Measurements from ENCODE around the gene CD44.

The CD44 gene

DNA sequence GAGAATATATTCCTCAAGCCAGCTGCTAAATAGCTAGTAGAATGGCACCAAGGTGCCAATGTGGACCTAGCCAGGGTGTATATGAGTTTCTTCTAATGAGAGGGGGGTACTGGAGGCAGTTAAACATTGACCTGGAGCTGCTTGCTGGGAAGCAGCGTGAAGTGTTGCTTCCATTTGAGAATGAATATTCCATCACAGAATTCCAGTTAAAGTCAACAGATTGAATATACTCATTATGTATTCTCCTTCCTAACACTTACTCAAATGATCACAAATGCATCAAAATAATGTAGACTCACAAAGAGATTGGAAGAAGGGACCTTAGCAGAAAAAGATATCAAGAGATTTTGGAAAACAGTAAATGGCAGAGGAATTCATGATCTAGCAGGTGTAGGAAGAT lies 102.1 kb downstream of the CD44 start:
- no peak for DNase-seq

DNA sequence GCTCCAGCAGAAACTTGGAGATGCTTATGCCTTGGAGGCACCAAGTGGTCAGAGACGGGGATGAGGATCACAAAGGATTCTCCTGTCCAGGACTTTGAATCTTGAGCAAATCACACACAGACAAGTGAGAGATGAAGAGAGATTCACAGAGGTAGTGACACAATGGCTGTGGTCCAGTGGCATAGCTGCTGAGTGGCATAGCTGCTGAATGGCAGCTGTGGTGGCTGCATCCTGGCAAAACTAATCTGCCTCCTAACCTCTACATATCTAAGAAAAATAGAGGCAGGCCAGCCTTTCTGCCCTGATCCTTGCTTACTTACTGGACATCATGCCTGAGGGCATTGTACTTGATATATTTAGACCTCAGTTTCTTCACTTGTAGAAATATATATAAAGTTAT lies 102.6 kb downstream of the CD44 start:
- no peak for DNase-seq

DNA sequence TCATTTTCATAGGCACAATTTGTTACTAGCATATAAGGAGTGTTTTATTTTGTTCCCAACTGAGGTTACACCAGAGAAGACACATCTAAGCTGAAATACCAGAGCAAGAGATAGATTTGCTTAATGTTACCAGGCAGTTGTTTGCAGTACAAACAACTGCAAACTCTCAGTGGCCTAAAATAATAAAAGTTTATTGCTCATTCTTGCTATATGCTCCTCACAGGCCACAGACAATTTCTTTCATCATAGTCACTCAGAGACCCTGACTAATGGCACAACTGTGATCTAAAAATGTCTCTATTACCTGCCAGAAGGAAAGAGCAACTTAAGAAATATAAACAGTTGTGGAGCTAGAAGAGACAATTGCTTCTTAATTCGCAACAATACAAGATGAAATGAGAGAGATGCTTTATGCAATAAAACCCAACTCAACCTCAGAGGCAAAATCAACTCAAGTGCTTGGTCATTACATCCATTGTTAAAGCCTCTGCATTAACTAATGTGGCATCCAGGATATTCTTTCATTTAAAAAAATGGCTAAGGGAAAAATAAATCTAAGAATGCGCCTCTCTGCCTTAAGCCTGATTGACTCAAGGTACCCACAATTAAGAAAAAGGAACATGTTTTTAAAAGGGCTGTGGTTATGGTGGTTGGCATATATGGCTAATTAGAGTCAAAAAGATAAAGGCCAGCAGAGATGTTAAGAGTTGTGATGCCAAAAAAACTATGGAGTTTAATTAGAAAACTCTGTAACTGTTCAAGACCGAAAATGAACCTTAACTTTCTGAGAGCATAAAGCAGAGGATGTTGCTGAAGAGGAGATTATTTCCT lies 103.7 kb downstream of the CD44 start:
- no peak for DNase-seq

DNA sequence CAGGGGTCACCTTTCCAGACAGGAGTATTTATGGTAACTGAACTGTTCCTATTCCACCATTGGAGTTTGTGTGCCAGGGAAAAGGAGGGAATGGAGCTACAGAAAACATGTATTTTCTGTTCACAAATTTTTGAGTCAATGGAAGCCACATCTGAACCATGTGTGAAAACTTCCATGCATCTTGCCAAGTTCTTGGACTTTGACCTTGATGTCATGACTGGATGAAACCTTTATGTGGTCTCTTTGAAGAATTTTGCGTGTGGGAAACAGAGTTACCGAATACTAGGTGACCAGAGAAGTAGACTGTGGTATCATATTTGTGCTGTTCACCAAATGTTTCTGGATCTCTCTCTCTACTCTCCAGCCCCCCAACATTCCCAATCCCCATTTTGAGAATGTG lies 104.8 kb downstream of the CD44 start:
- DNase-seq, result no peak

DNA sequence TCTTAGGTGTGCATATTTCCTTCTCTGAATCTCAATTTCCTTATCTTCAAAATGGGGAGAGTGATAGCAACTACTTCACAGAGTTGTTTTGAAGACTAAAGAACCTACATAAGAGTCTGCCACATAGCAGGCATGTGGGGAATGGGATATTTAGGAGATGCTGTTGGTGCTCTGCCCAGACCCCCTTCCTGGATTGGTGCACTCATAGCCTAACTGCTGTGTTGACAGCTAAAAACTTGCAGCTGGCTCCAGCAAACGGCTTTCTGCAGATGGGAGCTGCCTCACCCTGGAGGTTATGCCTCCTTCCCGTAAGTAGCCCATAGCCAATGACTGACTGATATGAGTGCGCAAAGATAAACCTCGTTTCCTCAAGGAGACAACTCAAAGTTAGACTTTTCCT lies 106.1 kb downstream of the CD44 start:
- DNase-seq, result no peak

DNA sequence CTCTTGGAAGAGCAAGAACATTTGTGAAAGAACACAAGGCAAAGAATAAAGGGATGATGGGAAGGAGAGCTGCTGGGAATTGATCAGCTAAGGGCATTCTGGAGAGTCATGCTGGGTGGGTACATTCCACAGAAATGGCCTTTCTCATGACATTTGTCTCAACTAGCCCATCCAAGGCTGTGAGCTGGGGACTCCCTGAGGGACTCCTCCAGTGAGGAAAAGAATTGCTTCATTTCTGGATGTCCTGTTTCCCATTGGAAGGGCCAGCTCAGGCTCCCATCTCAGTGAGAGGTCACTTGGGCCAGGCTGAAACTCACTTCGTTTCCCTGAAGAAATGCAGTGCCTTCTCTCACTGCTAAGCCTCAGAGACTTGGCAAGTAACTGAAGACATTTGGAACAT lies 106.8 kb downstream of the CD44 start:
- no peak for DNase-seq

DNA sequence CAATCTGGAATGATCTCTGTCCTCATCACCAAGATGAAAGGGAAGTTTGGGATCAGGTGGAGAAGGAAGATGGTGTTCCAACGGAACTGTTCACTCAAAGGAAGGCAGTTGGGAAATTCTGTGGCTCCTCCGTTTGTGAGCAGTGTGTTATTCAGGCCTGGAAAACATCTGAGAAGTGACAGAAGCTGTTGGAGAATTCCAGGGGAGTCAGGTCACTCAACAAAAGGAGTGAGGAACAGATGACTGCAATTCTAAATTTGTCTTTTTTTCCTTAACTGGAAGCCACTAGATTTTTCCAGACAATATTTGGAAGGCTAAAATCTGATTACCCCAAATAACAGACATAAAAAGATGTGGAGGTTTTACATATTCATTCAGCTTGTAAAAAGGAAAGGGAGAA lies 107.8 kb downstream of the CD44 start:
- DNase-seq, result no peak

DNA sequence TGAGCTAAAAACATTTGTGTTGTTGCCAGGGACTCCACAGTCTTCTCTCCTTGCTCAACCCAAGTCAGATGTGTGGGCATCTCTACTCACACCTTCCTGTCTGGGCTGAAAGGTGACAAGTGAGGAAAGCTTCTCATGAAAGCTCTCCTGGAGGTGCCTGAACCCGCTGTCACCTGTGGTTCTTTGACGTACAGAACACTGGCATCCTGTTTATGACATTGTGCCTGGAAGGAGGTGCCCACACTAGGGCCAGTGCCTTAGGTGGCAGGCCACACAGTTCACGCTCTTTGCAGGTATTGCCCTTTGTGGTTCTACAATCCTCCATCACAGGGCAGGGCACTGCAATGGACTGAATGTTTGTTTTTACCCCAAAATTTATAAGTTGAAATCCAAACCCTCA lies 108.5 kb downstream of the CD44 start:
- peak in 2 of 4 experiments; percentile 26 to 47 for DNase-seq

DNA sequence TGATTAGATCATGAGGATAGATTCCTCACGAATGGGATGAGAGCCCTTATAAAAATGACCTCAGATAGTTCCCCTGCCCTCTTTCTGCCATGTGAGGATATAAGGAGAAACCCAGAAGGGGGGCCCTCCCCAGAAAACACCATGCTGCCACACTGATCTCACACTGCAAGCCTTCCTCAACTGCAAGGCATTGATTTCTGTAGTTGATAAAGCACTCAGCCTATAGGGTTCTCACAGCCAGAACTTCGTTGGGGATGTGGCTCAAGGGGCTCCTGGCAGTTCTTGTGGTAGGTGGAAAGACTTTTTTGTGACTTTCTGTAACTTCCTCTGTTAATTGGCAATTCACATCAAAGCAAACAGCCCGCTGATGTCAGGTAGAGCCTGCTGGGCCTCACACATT lies 108.9 kb downstream of the CD44 start:
- no peak for DNase-seq

DNA sequence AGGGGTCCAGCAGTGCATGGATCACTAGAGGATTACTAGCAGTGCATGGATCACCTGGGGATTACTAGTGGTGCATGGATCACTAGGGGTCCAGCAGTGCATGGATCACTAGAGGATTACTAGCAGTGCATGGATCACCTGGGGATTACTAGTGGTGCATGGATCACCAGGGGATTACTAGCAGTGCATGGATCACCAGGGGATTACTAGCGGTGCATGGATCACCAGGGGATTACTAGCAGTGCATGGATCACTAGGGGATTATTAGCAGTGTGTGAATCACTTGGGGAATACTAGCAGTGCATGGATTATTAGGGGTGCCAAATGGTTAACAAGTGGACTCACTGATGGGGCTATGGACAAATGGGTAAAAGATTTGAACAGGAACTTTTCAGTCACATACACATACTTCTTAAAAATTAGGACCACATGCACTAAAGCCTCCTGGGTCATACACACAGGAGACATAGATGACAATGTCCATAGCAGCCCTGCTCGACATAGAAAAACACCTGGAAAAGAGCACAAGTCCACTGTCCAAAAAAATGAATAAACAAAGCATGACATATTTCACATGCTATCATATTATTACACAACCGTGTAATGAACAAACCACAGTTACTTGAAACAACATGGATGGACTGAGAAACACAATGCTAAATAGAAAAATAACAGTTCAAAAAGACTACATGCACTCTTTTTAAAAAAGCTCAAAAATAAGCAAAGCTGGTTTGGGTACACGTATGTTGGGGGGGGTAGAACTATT lies 109.8 kb downstream of the CD44 start:
- no peak for DNase-seq

DNA sequence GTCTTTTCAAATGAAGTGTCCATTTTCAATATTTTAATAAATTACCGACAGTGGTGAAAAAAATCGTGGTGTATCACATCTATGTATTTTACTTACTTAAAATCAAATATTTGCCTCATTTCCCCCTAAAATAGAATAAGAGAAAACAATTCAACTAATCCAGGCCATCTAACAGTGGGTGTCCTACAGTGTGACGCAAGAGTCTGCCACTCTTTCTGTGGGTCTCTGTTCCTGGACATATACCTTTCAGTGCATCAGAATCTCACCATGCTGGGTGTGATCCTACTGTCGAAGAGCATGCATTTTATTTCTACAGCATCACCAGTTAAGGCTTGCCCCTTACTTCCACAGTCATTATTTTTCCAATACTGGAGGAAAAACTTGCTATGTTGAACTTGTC lies 111.2 kb downstream of the CD44 start:
- DNase-seq, result no peak

DNA sequence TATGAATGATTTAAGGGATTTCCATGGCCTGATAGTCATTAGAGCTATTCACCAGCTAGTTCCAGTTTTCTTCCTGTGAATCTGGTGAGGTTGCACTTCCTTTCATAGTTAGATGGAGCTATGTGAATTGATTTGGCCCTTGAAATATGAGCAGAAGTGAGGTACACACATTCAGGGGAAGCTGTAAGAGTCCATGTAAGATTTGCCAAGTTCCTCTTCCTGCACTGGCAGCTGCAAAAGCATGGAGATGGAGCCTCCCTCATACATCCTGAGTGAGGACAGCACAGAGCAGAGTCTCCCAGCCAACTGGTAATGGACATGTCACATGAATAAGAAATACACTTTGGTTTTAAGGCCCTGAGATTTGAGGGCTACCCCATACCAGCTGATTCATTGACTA lies 111.7 kb downstream of the CD44 start:
- DNase-seq, result no peak

DNA sequence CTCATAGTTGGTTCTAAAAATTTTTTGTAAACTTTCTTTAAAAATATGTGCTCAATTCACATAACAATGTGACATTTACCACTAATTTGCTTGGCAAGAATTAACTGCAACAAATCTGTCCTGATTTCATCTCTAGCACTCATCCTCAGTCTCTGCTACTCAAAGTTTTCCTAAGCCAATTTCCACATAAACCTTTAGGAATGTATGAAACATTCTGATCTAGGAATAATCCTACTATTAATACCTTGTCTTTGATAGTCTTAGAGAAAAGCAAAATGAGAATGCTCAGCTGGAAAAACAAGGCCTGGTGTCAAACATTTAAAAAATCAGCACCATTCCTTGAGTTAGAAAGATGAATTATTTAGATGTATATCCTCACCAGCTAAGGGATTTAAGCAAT lies 114.3 kb downstream of the CD44 start:
- no peak for DNase-seq

DNA sequence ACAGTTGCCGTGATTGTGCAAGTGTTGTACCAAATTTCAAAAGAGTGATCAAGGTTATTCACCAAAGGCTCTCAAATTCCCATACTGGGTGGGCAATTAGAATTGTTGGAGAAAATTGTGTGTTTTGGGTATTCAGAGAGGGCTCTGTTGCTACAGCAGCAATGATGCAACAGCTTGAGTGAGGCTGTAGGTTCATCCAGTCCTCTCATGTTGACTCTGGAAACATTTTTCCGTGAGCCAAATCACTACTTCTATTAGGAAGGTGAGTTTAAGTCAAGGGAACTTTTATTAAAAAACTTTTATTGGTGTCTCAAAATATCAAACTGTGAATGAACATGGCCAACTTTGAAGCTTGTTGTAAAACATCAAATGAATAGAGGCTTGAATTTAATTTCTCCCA lies 116.5 kb downstream of the CD44 start:
- DNase-seq, result no peak

DNA sequence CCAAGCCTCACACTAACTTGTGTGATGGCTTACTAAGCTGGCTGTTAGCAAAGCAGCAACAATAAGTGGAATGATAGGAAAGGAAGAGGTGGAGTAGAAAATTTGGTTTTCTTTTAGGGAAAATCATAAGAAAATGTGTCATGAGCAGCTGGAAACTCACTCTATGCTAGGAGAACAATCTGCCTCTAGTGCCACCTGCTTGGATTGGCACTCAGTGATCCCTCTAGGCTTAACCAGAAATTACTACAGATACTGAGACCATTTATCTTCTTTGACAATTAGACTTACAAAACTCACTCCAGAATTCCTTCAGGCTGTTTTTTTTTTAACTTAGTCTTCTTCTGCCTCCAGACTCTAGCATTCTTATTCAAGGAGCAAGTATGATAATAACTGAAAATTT lies 117.3 kb downstream of the CD44 start:
- no peak for DNase-seq

DNA sequence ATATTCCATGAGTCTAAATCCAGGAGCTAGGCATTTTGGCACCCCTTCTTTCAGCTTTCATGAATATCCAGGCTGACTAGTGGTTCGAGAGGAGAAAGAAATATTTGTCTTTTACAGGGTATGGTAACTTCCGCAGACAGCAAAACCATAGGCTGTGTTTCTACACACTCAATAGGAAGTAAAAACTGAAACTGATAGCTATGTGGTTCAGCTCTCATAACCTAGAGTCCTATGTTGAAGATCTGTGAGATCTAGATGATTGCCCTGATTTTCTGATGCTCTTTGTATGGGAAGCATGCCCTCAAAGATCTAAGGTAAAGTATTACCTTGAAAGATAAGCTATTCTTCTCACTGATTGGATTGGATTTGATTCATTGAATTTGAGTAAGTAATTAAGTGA lies 118.3 kb downstream of the CD44 start:
- no peak for DNase-seq

DNA sequence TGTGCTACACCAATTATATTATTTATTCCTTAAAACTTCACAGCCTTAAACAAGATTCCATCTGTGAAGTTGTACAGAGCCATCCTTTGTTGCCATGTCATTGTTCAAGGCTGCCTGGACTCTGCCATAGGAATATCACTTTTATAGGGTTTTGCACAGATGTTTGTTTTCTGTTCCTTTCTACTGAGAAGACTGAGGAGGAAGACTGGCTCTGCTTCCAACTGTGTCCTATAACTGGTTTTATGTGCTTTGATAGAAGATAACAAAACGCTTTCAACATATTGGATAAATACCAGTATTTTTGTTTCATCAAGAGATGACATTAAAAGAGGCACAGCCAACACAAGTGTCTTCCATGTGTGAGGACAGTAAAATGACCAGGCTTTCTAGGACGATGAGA lies 120.6 kb downstream of the CD44 start:
- DNase-seq, result no peak

DNA sequence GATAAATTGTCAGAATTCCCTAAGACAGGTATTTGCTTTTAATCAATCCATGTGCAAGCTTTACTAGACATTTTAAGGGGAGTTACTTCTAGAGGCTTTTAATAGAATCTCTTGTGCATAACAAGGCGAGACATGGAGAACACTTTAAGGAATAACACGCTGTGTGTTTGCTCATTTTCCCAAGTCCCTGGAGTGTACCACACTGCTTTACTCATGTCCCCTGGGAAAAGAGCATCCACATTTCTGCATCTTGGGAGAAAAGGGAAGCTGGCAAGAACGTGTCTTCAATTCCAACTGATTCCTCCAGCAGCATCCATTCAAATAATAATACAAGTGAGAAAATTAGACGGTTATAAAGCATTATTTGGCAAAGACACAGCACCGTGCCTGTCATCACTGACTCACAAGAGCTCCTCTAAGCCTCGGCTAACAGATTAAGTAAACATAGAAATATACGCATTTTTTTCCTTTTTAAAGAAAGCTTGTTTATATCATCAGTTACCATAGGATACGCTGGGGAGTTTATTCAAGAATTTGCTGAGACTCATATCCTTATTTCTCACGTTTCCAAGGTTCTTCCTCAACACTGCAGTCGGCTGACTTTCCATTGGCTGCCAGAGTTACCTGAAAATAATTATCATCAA lies 121.5 kb downstream of the CD44 start:
- no peak for DNase-seq

DNA sequence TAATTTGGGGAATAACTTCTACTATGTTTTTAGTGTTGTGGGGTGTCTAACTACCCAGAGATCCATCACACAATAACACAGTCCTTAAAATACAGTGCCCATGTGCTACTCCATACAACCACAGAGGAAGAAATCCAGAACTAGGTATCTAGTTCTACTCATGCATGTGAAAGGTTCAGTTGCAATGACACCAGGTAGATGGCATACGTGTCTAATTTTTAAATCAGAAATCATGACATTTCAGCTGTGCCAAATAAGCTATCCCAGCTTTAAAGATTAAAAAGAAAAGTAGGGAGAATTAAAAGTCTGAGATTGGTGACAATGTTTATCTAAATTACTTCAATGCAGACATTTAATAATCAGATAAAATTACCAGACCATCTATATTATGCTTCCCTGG lies 122.2 kb downstream of the CD44 start:
- DNase-seq, result no peak

DNA sequence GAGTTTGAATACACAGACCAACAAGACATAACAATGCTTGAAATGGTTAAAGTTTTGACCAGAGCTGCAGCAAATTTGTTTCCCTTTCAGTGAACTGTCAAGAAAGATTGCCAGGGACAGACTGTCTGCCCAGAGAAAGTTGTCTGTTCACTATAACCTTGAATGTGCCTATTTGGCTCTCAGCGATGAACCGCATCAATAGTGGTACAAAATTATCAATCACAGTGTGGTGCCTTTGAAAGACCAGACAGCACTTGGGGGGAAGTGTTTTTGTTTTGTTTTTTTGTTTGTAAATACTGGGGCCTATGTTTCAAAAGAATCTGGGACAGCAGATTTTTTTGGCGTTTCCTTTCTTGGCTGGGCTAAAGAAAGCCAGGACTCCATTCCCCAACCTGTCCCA lies 123.1 kb downstream of the CD44 start:
- no peak for DNase-seq

DNA sequence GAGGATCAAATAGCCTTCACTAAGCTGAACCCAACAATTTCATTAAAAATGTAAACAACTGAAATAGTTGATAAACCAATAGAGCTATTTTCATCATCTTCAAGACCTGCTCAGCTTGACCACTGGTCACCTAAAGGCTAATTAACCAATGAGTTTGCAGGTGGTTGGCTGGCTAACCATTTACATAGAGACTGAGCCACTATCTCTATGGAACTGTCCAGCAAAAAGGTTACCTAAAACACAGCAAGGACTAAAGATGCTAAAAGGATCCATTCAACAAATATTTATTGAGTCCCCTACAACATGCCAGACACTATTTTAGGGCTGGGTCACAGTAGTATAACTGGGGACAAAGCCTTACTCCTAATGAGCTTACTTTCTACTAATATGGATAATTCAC lies 123.8 kb downstream of the CD44 start:
- DNase-seq, result no peak

DNA sequence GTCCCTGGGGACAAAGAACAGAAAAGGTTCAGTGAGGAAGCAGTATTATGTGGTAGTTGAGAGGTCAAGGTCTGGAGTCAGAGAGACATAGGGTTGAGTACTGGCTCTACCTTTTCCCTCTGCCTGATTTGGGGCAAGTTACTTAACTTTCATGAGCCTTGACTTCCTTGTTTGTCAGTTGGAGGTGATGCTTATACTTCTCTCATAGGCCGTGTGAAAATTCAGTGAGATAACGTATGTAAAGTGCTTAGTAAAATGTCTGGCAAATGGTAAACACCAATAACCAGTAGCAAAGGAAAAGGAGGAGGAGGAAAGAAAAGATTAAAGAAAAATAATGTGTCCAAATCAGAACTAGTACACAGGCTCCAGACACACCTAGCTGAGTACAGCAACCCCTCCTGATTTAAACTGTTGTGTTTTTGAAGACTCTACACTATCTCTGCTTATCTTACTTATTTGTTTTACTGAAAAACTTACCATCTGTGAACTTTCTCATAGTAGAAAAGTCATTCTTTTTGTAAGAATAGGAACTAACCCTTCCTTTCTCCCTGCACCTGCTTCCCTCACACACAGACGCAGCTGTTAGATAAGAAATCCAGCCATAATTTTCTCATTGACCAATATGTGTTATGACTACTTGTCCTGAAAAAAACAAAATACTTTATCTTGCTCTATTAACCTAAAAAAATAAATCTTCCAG lies 126.9 kb downstream of the CD44 start:
- no peak for DNase-seq

DNA sequence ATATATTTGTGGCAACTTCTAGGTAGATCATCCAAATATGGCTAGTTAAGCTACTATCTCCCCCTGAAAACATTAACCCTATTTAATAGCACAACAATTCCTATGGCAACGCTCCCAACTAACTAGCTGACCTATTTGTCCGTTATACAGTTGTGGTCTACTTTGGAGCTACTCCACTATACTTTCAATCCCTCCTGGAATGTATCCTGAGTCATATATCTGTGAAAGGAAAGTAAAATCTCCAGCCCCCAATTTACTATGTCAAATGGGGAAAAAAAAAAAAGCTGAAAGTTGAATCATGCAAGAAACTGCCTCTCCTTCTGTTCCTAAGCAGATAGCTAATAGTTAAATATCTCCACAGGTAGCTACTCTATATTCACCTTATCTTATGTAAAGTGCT lies 128.5 kb downstream of the CD44 start:
- no peak for DNase-seq

DNA sequence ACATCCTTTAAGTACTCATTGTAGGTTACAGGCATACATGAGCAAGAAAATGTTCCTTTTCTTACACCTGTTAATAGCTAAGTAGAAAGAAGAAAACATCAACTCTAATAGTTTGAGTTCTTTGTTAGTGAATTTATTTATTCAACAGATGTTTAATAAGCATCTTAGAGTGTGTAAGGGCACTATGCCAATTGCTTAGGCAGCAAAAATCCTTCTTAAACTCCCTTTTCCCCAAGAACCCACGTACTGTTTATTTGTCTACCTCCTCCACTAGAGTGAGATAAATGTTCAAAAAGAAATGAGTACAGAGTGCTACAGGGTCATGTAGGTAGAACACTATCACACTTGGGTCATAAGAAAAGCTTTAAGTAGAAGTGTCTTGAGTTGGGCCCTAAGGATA lies 131.4 kb downstream of the CD44 start:
- no peak for DNase-seq
